NCI-H1105 treated with DMSO at 0.1 percent for 48 hours (cell line): ENCODE measurements around the gene SOX5.
A peak's percentile ranks its signal among the peaks of the same experiment; 100 is the strongest.
"Not testable (repeated sequence)": the region's sequence is repeated elsewhere in the genome, so short reads cannot be mapped to it uniquely, and the experiment has no call there.

Experiments used
- DNase-seq: peaks from one replicate; lab custom pipeline; 2025; lab: John Stamatoyannopoulos, UW

Gene SOX5

DNA sequence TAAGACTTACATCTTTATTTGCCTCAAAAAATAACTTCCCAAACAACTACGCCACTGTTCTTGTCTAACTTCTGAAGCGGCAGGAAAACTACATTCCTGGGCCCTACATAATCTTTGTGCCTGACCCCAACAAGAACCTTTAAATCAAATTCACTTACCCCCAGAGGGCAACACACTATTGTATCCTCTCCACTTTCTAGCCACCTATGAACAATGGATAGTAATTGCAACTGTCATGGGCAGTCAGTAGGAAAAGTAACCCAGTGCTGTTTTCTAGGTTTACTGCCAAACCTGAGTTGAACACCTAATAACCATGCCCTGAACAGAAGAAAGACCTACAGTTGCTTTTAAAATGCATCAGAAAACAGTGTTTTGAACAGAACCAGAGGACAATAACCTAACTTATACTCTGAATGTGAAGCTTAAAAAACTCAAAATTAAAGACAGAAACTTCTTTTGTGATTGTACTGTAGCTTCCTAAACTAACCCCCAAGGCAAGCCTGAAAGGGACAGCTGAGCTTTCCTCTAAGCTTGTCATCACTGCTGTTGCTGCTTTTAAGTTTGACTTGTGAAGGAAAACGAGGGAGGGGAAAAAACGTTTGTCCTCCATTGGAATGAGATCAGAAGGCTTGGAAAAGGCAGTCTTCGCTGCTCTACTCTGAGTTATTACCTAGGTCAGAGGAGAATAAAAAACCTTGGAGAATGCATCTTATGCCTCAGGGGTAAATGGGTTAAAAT, 195.7 kb downstream of the SOX5 start:
- no peak for DNase-seq

DNA sequence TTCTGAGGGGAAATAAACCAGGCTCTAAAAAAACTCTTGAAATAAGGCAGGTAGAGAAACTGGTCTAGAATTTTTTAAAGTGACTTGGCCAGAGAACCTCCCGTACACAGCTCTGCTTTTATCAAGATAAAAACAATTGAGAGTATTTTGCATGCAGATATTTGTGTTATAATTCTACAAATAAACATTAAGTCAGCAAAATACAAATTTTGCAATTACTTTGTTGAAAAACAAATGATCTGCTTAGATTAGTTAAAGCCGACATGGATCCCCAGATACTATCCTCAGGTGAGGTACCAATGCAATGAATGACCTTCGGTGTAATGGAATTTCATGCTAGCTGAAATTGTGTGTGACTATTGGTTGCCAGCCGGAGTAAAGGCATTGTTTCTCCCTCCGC, 197.2 kb downstream of the SOX5 start:
- DNase-seq, result no peak

DNA sequence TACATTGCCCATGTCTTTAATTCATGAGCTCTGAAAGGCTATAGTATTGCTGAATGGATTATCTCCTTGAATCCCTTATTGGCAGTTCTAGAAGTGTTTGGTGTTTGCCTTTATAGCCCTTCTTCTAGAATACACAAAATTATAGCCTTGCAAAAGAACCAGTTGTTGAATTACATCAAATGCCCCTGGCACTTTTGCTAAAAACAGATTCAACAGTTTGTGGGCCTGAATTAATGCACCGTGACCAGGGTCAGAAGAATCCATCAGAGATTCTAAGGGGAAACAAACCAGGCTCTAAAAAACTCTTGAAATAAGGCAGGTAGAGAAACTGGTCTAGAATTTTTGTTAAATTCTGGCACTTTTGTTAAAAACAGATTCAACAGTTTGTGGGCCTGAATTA, 197.8 kb downstream of the SOX5 start:
- no peak for DNase-seq

DNA sequence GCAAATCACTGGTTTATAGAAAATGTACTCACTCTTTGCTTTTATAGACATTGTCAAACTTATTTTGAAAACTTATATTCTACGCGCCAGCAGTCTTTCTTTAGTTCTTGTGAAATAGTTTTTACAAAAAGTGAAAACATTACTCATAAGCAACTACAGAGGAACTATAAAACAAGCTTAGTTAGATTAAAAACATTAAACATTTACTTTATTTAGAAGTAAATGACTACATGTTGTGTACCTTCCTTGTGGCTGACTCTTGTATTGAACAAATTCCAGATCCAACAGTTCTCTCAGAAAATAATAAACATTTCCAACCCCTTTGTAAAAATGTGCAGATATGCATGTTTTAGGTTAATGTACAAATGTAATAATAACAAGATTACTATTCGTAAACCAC, 198.5 kb downstream of the SOX5 start:
- DNase-seq, result no peak

DNA sequence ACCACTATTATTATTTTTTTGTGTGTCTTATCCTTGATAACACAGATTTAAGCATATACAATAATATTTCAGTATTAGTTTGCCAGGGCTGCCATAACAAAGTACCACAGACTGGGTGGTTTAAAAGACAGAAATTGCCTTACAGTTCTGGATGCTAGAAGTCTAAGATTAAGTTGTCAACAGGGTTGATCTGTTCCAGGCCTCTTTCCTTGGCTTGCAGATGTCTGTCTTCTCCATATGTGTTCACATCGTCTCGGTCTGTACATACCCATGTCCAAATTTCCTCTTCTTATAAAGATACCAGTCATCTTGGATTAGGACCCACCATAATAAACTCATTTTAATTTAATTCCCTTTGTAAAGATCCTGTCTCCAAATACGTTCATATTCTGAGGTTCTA, 204.8 kb downstream of the SOX5 start:
- no peak for DNase-seq

DNA sequence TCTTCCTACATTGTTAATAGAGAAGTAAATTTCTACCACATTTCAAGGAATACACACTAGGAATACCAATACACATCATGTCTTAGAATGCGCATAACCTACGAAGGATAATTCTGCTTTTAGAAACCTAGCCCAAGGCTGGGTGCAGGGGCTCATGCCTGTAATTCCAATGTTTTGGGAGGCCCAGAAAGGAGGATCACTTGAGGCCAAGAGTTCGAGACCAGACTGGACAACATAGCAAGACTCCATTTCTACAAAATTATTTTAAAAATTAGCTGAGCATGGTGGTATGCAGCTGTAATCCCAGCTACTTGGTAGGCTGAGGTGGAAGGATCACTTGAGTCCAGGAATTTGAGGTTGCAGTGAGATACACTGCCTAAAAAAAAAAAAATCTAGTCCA, 206.9 kb downstream of the SOX5 start:
- no peak for DNase-seq

DNA sequence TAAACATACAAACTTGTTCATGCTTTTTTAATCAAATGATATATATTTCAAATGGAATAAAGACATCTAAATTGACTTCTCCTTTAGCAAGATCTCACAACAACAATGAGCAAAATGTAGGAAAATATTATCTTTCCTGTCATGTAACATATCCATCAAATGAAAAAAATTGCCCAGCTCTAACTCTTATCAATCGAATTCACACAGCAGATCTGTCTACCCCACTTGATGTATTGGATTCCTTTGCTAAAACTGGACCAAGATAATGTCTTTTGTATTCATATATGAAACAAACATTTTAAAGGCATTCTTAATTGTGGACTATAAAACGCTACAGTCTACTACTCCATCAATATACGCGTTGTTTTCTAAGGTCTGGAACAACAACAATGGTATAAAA, 218.0 kb downstream of the SOX5 start:
- DNase-seq, result no peak

DNA sequence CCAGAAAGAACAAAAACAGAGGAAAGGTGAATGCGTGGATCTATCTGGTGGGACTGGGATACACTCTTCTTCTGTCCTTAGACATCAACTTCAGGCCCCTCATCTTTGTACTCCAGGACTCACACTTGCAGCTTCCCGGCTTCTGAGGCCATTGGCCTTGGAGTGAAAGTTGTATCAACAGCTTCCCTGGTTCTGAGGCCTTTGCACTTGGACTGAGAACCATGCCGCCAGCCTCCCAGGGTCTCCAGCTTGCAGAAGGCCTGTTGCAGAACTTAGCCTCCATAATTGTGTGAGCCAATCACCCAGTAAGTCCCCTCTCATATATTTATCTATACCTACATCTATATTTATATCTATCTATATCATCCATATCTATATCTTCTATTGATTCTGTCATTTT, 218.4 kb downstream of the SOX5 start:
- no peak for DNase-seq

DNA sequence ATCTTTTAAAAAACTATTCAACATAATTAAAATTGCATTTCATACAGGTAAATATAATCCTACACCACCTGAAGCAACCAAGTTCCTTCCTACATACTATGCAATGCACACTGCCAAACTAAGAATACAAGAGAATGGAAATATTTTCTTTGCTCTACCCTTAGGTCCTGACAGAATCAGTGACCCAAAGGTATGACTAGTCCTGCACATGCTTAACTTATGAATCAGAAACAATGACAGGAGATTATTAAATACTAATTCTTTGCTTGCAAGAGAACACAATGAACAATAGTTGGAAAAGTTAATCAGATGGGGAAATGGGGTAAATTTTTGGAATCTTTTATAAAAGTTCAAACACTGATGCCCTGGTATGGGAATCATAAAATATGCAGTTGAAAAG, 220.1 kb downstream of the SOX5 start:
- no peak for DNase-seq

DNA sequence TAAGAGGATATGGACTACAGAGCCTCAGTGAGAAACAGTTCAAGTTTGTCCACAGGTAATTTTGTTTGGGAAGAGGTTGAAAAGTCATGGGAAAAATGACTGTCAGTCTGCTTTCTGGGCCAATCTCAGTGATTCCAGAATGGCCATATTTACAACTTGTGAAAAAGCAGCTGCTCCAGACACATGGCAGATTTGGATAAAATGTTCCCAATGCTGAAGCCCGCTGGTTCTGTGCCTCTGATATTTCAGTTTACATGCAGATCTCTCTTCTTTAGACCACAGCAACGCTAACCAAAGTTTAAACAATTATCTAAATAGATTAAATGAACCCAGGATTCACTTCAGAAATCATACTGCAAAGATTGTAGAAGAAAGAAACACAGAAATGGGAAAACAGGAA, 222.8 kb downstream of the SOX5 start:
- no peak for DNase-seq

DNA sequence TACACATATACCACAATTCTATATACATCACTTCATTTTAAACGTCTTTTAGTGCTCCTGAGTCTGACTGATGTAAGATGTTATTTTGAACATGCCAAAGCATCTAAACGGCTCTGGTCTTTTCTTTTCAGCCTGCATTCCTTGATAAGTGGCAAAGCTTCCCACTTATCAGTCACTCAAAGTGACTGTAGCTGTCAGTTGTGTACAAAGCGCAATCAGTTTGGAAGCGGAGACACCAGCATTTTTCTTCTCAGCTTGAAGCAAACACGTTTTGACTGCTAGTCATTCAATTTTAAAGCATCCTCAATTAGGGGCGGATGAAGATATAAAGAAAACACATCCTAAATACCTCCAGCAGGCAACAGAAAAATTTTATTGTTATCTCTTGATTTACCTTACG, 226.8 kb downstream of the SOX5 start:
- DNase-seq, result no peak

DNA sequence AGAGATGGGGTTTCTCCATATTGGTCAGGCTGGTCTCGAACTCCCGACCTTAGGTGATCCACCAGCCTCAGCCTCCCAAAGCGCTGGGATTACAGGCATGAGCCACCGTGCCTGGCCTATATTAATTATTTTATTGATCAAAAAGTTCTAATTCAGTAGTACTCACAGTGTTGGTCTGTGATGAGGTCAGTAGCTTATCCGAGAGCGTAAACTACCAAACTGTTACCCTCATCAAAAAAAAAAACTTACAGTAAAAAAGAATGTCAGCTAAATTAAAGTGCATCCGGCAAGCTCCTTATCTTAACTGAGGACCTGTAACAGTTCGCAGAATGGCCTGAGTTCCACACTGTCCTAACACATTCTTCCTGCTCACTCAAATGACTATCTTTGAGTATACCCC, 228.2 kb downstream of the SOX5 start:
- no peak for DNase-seq

DNA sequence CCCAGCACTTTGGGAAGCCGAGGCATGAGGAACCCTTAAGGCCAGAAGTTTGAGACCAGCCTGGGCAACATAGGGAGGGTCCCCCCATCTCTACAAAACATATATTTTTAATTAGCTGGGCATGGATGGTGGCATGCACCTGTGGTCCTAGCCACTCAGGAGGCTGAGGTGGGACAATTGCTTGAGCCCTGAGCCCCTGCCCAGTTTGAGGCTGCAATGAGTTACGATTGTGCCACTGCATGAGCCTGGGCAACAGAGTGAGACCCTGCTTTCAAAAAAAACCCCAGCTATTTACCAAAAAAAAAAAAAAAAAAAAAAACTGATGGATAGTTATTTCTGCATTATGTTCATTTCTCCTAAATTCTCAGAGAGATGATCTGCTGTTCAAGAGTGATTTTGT, 230.0 kb downstream of the SOX5 start:
- DNase-seq, result no peak

DNA sequence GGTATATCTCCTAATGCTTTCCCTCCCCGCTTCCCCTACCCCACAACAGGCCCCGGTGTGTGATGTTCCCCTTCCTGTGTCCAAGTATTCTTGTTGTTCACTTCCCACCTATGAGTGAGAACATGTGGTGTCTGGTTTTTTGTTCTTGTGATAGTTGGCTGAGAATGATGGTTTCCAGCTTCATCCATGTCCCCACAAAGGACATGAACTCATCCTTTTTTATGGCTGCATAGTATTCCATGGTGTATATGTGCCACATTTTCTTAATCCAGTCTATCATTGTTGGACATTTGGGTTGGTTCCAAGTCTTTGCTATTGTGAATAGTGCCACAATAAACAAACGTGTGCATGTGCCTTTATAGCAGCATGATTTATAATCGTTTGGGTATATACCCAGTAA, 239.1 kb downstream of the SOX5 start:
- not testable (repeated sequence) for DNase-seq

DNA sequence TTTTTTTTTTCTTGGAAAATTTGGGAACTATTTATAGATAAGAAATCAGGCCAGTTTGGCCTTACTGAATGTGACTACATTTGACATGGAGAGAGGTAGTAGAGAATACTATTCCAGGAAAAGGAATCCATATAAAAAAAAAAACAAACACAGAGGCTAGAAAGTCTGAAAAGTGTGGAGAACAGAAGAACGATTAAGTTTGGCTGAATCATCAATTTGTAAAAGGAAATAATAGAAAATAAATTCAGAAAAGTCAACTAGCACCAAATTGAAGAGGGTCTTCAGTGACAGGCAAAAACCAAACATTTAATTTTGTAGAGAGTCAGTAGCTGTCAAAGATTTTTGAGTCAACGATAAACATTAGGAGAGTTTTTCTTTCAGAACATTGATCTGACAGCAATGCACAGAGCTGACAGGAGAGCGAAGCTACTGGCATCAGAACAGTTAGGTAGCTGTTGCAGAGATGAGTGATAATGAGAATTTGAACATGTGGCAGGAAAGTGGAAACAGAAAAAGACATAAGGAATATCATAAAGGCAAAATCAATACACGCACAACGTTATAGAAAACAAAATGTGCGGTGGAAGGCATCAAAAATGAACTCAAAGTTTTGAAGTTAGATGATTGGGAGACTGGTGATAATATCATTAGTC, 241.2 kb downstream of the SOX5 start:
- DNase-seq, result no peak

DNA sequence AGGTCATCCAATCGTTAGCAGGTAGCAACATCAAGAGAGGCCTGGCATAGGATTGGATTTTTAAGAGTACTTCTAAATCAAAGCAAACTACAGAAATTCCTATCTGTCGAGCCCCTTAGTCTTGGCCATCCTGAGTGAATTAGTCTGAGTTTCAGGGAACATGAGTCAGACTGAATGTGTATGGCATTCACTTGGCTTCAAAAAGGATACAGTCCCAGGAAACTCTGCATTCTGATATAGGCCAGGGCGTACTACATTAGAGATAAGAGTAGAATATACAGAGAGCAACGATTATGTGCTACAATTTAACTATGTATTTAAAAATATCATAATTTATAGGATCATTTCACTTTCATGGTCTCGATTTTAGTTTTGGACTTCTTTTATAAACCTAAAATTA, 242.2 kb downstream of the SOX5 start:
- DNase-seq, result no peak

DNA sequence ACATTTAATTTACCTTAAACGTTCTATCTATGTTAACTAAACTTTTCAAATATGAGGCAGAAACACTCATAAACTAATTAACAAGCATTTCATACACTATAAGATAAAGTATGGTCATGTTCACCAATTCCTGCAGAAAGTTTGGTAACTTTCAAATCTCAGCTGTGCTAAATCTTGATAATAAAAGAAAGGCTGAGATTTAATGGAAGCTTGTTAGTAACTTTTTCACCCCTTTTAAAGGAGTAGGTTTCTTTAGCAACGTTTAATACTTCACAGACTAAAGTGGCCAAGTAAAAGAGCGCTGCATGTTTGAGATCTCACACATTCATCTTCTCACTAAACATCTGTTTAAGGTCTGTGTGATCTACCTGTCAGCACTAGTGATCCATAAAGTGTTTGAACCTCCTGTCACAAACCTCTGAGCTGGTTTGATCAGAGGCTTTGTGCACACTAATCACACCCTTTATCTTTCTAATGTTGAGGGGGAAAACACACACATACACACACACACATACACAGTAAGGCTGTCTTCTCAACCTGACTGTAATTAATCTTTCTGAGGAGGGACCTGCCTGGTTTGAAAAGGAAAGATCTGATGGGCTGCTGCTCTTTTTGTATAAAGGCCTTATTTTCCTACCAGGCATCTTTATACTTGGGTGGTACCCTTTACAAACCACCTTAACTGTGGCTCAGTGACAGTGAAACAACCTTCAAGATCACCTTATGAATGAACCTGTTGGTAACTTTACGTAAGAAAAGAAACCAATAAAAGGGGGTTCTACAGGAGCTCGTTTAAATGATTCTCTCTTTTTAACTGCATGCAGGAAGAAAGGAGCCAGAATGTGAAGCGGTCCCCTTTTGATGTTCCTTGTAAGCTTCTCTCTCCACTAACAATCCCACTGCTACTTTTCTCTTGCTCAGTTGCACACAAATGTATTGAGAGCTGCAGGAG, 244.2 kb downstream of the SOX5 start:
- DNase-seq, result no peak

DNA sequence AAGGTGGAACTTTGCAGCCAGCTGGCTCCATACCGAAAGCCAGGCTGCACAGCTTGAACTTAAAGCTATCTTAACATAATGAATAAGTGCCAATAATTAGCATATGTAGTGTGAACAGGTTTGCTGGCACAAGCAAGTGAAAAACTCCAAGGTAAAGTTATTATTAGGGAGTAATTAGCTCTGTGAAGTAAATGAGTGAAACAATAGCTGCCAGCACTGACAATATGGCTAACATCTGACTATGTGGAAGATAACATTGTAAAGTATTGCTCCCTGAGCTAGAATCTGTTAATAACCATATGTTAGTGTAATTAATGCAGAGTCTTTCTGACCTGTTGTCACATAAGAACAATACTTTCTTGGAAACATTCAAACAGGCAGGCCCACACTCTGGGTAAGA, 246.4 kb downstream of the SOX5 start:
- no peak for DNase-seq

DNA sequence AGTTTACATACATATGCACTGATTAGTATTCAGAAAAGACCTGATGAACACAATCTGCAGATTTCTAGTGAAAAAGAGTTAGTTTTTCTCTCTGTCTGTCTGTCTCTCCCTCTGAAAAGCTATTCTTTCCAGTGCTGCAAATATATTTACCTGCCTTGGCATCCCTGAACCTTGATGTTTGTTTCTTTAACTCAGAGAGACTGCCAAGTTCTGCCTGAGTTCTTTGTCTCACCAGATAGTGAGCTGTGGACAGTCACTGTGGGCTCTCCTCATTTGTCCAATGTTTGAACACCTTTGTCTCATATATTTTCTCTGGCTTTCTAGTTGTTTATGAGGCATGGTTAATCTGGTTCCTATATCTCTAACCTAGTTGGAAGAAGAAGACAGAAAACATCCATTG, 250.4 kb downstream of the SOX5 start:
- no peak for DNase-seq

DNA sequence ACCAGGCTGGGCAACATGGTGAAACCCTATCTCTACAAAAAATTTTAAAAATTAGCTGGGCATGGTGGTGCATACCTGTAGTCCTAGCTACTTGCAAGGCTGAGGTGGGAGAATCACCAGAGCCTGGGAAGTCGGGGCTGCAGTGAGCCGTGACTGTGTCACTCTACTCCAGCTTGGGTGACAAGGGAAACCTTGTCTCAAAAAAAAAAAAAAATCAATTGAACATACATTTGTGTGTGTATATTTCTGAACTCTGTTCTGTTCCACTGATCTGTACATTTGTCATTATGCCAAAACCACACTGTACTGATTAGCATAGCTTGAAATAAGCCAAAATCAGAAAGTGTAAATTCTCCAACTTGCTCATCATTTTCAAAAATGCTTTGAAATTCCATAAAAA, 254.6 kb downstream of the SOX5 start:
- no peak for DNase-seq

DNA sequence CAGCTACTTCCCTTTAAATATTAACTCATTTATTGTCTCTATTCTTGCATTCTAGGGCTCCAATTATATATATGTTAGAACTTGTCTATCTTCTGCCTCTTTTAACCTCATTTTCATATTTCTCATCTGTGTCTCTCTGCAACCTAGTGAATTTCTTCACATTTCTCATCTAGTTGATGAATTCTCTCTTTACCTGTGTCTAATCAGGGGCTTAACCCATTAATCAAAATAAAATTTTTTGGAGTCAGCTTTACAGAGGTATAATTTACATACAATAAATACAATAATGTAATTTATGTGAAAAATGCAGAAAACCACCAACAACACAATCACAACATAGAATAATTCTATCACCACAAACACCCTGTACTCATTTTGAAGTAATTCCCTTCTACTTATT, 255.2 kb downstream of the SOX5 start:
- no peak for DNase-seq

DNA sequence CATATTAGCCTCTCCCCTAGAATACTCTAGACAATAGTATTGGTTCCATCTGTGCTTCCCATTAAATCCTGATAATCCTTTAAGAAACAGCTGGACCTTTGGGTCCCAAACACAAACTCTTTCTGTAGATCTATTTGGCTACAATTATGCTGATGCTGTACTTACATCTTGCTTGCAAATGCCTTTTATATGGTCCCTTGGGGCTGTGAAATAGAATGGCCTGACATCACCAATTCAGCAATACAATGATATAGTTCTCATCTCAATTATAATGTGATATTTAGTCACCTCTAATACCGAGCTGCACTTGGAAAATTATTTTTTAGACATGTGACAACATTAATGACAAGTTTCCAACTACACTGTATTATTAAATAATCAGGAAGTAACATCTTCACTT, 261.5 kb downstream of the SOX5 start:
- DNase-seq, result no peak

DNA sequence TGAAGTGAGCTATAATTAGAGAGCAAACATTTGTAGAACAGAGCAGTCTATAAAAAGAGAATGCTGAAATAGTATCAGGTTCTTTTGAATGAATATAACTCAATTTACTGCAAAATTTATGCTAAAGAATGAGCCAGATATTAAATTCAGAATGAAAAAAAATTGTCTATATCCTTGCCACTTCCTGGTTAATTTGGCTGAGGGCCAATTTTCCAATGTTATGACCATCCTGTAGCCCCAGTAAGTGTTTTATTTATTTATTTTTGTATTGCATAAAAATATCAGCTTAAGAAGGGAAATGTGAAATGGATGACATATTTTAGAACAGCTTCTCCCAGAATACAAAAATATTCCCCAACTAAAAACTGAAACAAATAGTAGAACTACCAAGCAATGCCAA, 263.4 kb downstream of the SOX5 start:
- DNase-seq, result peak; percentile 37
